ENCODE data around the gene SVIL. TPM values are rescaled to one million over a fixed set of nuclear protein-coding genes. Genes with fewer than 3 reads are reported as not detected.

The SVIL gene
- polyA plus RNA-seq, 1 donor from 2014 or later, result 7.3 TPM

GRCh38 chr10:29499993-29500537 is 134.7 kb downstream of the SVIL start:
- Histone ChIP-seq H3K79me2 (replicated peaks; ENCODE audit: insufficient read depth, low read length) (no peaks in the 10 kb centered on the region), H3K4me2 (ENCODE audit: low read length) (no peak overlapping the region), H3K36me3 (ENCODE audit: insufficient read depth, low read length) (no peaks in the 10 kb centered on the region), H3K9me3 (ENCODE audit: low read length) (no peaks in the 10 kb centered on the region), H2AFZ (ENCODE audit: low read depth, low read length) (no peak overlapping the region), H3K4me3 (ENCODE audit: low read length) (no peak overlapping the region), H4K20me1 (ENCODE audit: insufficient read depth) (no peaks in the 10 kb centered on the region), H3K27me3 (ENCODE audit: insufficient read depth, low read depth, low read length) (no peaks in the 10 kb centered on the region), H3F3A (ENCODE audit: insufficient read depth, low read length, poor library complexity, severe bottlenecking) (no peaks in the 10 kb centered on the region), H3K27ac (ENCODE audit: low read length) (no peak overlapping the region), H3K9me2 (ENCODE audit: insufficient read depth, low read length) (no peaks in the 10 kb centered on the region), H3K9ac (ENCODE audit: low read length) (no peak overlapping the region)
- TF ChIP-seq MXI1 (conservative IDR thresholded peaks at IDR 0.05; ENCODE audit: poor library complexity, severe bottlenecking), result no peak
- TF ChIP-seq TAF1 (IDR thresholded peaks at IDR 0.05; ENCODE audit: low read depth), result no peak
- TF ChIP-seq RAD21 (conservative IDR thresholded peaks at IDR 0.05), result no peak
- TF ChIP-seq EZH2 (IDR thresholded peaks at IDR 0.05; ENCODE audit: borderline replicate concordance, insufficient read depth, low read length, poor library complexity, severe bottlenecking), result no peak
- TF ChIP-seq, protein P1, sequence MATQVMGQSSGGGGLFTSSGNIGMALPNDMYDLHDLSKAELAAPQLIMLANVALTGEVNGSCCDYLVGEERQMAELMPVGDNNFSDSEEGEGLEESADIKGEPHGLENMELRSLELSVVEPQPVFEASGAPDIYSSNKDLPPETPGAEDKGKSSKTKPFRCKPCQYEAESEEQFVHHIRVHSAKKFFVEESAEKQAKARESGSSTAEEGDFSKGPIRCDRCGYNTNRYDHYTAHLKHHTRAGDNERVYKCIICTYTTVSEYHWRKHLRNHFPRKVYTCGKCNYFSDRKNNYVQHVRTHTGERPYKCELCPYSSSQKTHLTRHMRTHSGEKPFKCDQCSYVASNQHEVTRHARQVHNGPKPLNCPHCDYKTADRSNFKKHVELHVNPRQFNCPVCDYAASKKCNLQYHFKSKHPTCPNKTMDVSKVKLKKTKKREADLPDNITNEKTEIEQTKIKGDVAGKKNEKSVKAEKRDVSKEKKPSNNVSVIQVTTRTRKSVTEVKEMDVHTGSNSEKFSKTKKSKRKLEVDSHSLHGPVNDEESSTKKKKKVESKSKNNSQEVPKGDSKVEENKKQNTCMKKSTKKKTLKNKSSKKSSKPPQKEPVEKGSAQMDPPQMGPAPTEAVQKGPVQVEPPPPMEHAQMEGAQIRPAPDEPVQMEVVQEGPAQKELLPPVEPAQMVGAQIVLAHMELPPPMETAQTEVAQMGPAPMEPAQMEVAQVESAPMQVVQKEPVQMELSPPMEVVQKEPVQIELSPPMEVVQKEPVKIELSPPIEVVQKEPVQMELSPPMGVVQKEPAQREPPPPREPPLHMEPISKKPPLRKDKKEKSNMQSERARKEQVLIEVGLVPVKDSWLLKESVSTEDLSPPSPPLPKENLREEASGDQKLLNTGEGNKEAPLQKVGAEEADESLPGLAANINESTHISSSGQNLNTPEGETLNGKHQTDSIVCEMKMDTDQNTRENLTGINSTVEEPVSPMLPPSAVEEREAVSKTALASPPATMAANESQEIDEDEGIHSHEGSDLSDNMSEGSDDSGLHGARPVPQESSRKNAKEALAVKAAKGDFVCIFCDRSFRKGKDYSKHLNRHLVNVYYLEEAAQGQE (IDR thresholded peaks at IDR 0.05; ENCODE audit: borderline replicate concordance), result no peak
- TF ChIP-seq, protein P2, sequence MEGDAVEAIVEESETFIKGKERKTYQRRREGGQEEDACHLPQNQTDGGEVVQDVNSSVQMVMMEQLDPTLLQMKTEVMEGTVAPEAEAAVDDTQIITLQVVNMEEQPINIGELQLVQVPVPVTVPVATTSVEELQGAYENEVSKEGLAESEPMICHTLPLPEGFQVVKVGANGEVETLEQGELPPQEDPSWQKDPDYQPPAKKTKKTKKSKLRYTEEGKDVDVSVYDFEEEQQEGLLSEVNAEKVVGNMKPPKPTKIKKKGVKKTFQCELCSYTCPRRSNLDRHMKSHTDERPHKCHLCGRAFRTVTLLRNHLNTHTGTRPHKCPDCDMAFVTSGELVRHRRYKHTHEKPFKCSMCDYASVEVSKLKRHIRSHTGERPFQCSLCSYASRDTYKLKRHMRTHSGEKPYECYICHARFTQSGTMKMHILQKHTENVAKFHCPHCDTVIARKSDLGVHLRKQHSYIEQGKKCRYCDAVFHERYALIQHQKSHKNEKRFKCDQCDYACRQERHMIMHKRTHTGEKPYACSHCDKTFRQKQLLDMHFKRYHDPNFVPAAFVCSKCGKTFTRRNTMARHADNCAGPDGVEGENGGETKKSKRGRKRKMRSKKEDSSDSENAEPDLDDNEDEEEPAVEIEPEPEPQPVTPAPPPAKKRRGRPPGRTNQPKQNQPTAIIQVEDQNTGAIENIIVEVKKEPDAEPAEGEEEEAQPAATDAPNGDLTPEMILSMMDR (IDR thresholded peaks at IDR 0.05; ENCODE audit: poor library complexity, severe bottlenecking), result no peak
- no peak for TF ChIP-seq POLR2AphosphoS5 (IDR thresholded peaks at IDR 0.05)
- TF ChIP-seq SMC3 (conservative IDR thresholded peaks at IDR 0.05; ENCODE audit: poor library complexity), result no peak
- no peak for TF ChIP-seq EP300 (conservative IDR thresholded peaks at IDR 0.05; ENCODE audit: poor library complexity, severe bottlenecking)

GRCh38 chr10:29496341-29497162 is 138.2 kb downstream of the SVIL start:
- Histone ChIP-seq H2AFZ (ENCODE audit: low read depth, low read length) (no peak overlapping the region), H3K9me3 (ENCODE audit: low read length) (no peaks in the 10 kb centered on the region), H3K9ac (ENCODE audit: low read length) (no peak overlapping the region), H3F3A (ENCODE audit: insufficient read depth, low read length, poor library complexity, severe bottlenecking) (no peaks in the 10 kb centered on the region), H3K27ac (ENCODE audit: low read length) (no peak overlapping the region), H3K36me3 (ENCODE audit: insufficient read depth, low read length) (no peaks in the 10 kb centered on the region), H3K9me2 (ENCODE audit: insufficient read depth, low read length) (no peaks in the 10 kb centered on the region), H3K4me3 (ENCODE audit: low read length) (no peak overlapping the region), H3K27me3 (ENCODE audit: insufficient read depth, low read depth, low read length) (no peaks in the 10 kb centered on the region), H4K20me1 (ENCODE audit: insufficient read depth) (no peaks in the 10 kb centered on the region), H3K79me2 (replicated peaks; ENCODE audit: insufficient read depth, low read length) (no peaks in the 10 kb centered on the region), H3K4me2 (ENCODE audit: low read length) (no peak overlapping the region)
- TF ChIP-seq, protein P2 (IDR thresholded peaks at IDR 0.05; ENCODE audit: poor library complexity, severe bottlenecking), result peak; percentile 56
- no peak for TF ChIP-seq MXI1 (conservative IDR thresholded peaks at IDR 0.05; ENCODE audit: poor library complexity, severe bottlenecking)
